ENCODE data around the gene SLC39A11. TPM values are rescaled to one million over a fixed set of nuclear protein-coding genes. Genes with fewer than 3 reads are reported as not detected.

Gene SLC39A11
- total RNA-seq, 6 donors from 2014 or later, result 16.3 to 57.6 (median 29.5) TPM

DNA sequence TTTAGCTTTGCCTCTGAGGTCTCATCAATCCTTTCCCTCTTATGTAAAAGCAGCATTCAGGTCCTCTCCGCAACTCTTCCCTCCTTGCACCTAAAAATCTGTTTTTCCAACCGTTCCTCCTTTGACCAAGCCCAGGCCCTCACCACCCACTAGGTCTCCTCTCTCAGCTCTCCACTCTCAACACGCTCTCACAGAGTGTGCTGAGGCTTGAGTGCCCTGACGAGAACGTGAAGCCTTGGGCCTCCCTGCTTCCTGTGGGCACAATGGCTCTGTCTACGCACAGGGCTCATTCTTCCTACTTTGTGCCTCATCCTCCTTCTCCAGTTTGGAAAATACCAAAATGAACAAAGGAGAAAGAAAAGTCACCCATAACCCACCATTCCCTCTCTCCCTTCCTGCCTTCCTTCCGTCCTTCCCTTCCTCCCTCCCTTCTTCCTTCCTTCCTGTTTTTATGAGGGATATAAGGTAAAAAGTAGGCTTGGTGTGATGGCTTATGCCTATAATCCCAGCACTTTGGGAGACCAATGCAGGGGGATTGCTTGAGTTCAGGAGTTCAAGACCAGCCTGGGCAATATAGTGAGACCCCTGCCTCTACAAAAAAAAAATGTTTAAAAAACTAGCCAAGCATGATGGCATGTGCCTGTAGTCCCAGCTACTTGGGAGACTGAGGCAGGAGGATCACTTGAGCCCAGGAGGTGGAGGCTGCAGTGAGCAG lies 31.3 kb upstream of the SLC39A11 start:
- no peaks in the 10 kb centered on the region for H3K27me3 ChIP-seq
- no peaks in the 10 kb centered on the region for H3K4me1 ChIP-seq
- no peaks in the 10 kb centered on the region for H3K36me3 ChIP-seq
- H3K4me3 ChIP-seq, result no peak overlapping the region
- TF ChIP-seq, protein P1, sequence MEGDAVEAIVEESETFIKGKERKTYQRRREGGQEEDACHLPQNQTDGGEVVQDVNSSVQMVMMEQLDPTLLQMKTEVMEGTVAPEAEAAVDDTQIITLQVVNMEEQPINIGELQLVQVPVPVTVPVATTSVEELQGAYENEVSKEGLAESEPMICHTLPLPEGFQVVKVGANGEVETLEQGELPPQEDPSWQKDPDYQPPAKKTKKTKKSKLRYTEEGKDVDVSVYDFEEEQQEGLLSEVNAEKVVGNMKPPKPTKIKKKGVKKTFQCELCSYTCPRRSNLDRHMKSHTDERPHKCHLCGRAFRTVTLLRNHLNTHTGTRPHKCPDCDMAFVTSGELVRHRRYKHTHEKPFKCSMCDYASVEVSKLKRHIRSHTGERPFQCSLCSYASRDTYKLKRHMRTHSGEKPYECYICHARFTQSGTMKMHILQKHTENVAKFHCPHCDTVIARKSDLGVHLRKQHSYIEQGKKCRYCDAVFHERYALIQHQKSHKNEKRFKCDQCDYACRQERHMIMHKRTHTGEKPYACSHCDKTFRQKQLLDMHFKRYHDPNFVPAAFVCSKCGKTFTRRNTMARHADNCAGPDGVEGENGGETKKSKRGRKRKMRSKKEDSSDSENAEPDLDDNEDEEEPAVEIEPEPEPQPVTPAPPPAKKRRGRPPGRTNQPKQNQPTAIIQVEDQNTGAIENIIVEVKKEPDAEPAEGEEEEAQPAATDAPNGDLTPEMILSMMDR (IDR thresholded peaks at IDR 0.05), result no peak
- TF ChIP-seq POLR2A (IDR thresholded peaks at IDR 0.05) (no peak), EP300 (IDR thresholded peaks at IDR 0.05) (no peak), POLR2AphosphoS5 (IDR thresholded peaks at IDR 0.05) (no peak)
- no peak overlapping the region for H3K27ac ChIP-seq
- no peak for DNase-seq
- no peak for ATAC-seq (ENCODE audit: low FRiP score in 2 of 2)
- no peaks in the 10 kb centered on the region for H3K9me3 ChIP-seq
- 70 to 75% methylated on average over 7 of the region's 7 CpGs for WGBS, 2 donors

DNA sequence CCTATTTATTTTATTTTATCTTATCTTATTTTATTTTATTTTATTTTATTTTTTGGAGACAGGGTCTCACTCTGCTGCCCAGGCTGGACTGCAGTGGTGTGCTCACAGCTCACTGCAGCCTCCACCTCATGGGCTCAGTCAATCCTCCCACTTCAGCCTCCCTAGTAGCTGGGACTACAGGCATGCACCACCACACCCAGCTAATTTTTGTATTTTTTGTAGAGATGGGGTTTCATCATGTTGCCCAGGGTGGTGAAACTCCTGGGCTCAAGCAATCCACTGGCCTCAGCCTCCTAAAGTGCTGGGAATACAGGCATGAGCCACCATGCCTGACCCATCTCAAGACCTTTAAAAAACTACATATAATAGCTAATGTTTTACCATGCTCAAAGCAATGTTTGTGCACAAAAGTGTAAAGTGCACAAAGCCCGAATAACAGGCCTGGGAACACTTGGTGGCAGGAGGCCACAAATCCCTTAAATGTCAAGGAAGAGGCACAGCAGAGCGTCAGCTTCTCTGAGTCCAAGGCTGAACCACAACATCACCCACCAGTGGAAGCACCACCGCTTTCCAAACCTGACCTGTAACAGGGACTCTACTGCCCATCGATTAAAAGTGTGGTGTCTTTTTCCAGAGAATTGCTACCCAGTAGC lies 30.6 kb upstream of the SLC39A11 start:
- 84 to 88% methylated on average over 4 of the region's 4 CpGs for WGBS, 2 donors

DNA sequence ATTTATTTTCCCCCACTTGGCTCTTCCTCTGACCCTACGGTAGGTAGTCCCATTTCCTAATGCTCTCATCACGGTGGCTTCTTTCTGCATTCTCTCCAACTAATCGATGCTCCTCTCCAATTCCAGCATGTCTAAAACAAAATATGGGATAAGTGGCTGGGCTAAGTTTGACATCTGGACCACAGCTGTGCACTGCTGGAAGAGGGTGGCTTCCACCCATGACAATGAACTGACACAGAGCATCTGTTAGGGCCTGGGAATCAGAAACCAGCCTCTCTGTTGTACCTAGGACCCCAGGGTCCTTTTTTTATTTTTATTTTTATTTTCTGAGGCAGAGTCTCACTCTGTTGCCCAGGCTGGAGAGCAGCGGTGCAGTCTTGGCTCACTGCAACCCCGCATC lies 29.0 kb upstream of the SLC39A11 start:
- TF ChIP-seq EP300 (IDR thresholded peaks at IDR 0.05) (no peak), POLR2AphosphoS5 (IDR thresholded peaks at IDR 0.05) (no peak), POLR2A (IDR thresholded peaks at IDR 0.05) (no peak)
- TF ChIP-seq, protein P1 (IDR thresholded peaks at IDR 0.05), result no peak
- H3K27me3 ChIP-seq, result no peaks in the 10 kb centered on the region
- WGBS, 2 donors, result 84 to 86% methylated on average over 5 of the region's 5 CpGs
- no peaks in the 10 kb centered on the region for H3K36me3 ChIP-seq
- no peaks in the 10 kb centered on the region for H3K9me3 ChIP-seq
- ATAC-seq (ENCODE audit: low FRiP score in 2 of 2), result no peak
- H3K4me1 ChIP-seq, result no peaks in the 10 kb centered on the region
- DNase-seq, result no peak
- H3K27ac ChIP-seq, result no peak overlapping the region
- no peak overlapping the region for H3K4me3 ChIP-seq

More for the DNA sequence above, 30.6 kb upstream of the SLC39A11 start:
- Histone ChIP-seq H3K36me3 (no peaks in the 10 kb centered on the region), H3K4me1 (no peaks in the 10 kb centered on the region), H3K9me3 (no peaks in the 10 kb centered on the region), H3K27ac (no peak overlapping the region), H3K4me3 (no peak overlapping the region), H3K27me3 (no peaks in the 10 kb centered on the region)
- ATAC-seq (ENCODE audit: low FRiP score in 2 of 2) (no peak), DNase-seq (no peak)
- TF ChIP-seq, protein P1 (IDR thresholded peaks at IDR 0.05), result no peak
- TF ChIP-seq EP300 (IDR thresholded peaks at IDR 0.05) (no peak), POLR2A (IDR thresholded peaks at IDR 0.05) (no peak), POLR2AphosphoS5 (IDR thresholded peaks at IDR 0.05) (no peak)

DNA sequence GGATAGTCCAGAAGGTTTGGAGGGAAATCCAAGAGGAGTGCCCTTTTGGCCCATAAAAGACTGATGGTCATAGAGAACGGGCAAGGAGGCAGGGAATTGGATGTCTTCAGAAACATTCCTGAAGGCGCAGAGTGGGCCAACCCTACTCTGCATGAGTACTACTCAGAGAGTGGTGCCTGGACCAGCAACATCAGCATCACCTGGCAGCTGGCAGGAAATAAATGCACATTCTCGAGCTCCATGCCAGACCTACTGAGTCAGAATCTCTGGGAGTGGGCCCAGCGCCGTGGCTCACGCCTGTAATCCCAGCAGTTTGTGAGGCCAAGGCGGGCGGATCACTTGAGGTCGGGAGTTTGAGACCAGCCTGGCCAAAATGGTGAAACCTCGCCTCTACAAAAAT lies 27.1 kb upstream of the SLC39A11 start:
- no peak for DNase-seq
- TF ChIP-seq, protein P1 (IDR thresholded peaks at IDR 0.05), result no peak
- no peak for TF ChIP-seq POLR2A (IDR thresholded peaks at IDR 0.05)
- no peak for TF ChIP-seq EP300 (IDR thresholded peaks at IDR 0.05)
- TF ChIP-seq POLR2AphosphoS5 (IDR thresholded peaks at IDR 0.05), result no peak
- Histone ChIP-seq H3K9me3 (no peaks in the 10 kb centered on the region), H3K4me1 (no peaks in the 10 kb centered on the region), H3K27me3 (no peaks in the 10 kb centered on the region), H3K27ac (no peak overlapping the region), H3K4me3 (no peak overlapping the region), H3K36me3 (no peaks in the 10 kb centered on the region)
- ATAC-seq (ENCODE audit: low FRiP score in 2 of 2), result no peak
- 76 to 93% methylated on average over 10 of the region's 10 CpGs for WGBS, 2 donors

All from upper lobe of left lung (tissue), 6 donors.